IMR-90 (cell line): ENCODE measurements around the gene RNF130. TPM values are rescaled to one million over a fixed set of nuclear protein-coding genes. Genes with fewer than 3 reads are reported as not detected.

Source experiments
- ATAC-seq: fragments of 200-7000 bp; cut with Tn5 transposase; 2 replicates; pipeline ENCODE4 v1.9.1; 2020; ENCODE audit warnings: low read depth, mild to moderate bottlenecking, moderate library complexity
- BruUV-seq: library from RNA; stranded (reverse); fragments of 400-500 nt; replicated peaks from 2 replicates; lab custom pipeline; 2021; lab: Mats Ljungman, UMichigan
- CTCF ChIA-PET: fragments of 300-600 bp; formaldehyde crosslinking; extraction: SDS; loops from one replicate; lab custom pipeline; 2021; ENCODE audit warnings: antibody characterized with exemption; lab: Yijun Ruan, JAX
- POLR2A ChIA-PET: fragments of 300-600 bp; sonication (Branson Sonifier 250); formaldehyde crosslinking; loops from one replicate; lab custom pipeline; 2022; ENCODE audit warnings: antibody characterized with exemption; ENCODE audit not compliant: unreplicated experiment; lab: Charles Lee
- DNase-seq: peaks from one replicate; pipeline ENCODE4 v3.0.0; 2013
- H2AFZ ChIP-seq: replicated peaks from 2 replicates; pipeline ENCODE3; 2013; ENCODE audit warnings: low read length, mild to moderate bottlenecking; ENCODE audit not compliant: poor library complexity
- H2AK5ac ChIP-seq: 2 replicates; pipeline ENCODE4 v1.6.1; 2013; ENCODE audit warnings: low read depth, low read length, inconsistent platforms
- H2AK9ac ChIP-seq: replicated peaks from 2 replicates; pipeline ENCODE3; 2013; ENCODE audit warnings: mild to moderate bottlenecking, low read depth, low read length, moderate library complexity; ENCODE audit not compliant: poor library complexity
- H2BK120ac ChIP-seq: 2 replicates; pipeline ENCODE4 v1.6.1; 2013; ENCODE audit warnings: low read depth, low read length, inconsistent platforms
- H2BK15ac ChIP-seq: 3 replicates; pipeline ENCODE4 v1.6.1; 2013; ENCODE audit warnings: low read depth, low read length, inconsistent platforms
- H2BK20ac ChIP-seq: 2 replicates; pipeline ENCODE4 v1.6.1; 2013; ENCODE audit warnings: low read depth, mild to moderate bottlenecking, inconsistent platforms, low read length, moderate library complexity
- H2BK5ac ChIP-seq: 2 replicates; pipeline ENCODE4 v1.6.1; 2013; ENCODE audit warnings: mild to moderate bottlenecking, low read depth, low read length, inconsistent platforms; ENCODE audit not compliant: poor library complexity, severe bottlenecking
- H3K14ac ChIP-seq: replicated peaks from 2 replicates; pipeline ENCODE4 v1.6.1; 2013; ENCODE audit warnings: low read depth, low read length, inconsistent platforms
- H3K18ac ChIP-seq: 2 replicates; pipeline ENCODE4 v1.6.1; 2013; ENCODE audit warnings: low read depth, low read length, control low read depth
- H3K23ac ChIP-seq: 2 replicates; pipeline ENCODE4 v1.6.1; 2013; ENCODE audit warnings: low read depth, low read length, inconsistent platforms
- H3K27ac ChIP-seq: 2 replicates; pipeline ENCODE4 v1.5.1; 2013; ENCODE audit warnings: mild to moderate bottlenecking, control low read depth, low read length; ENCODE audit not compliant: insufficient read depth
- H3K27me3 ChIP-seq: 2 replicates; pipeline ENCODE4 v1.6.1; 2013; ENCODE audit warnings: low read length; ENCODE audit not compliant: control insufficient read depth, insufficient read depth
- H3K36me3 ChIP-seq: 2 replicates; pipeline ENCODE4 v1.6.1; 2013; ENCODE audit warnings: low read length, mixed read lengths; ENCODE audit not compliant: control insufficient read depth, insufficient read depth
- H3K4ac ChIP-seq: 2 replicates; pipeline ENCODE4 v1.6.1; 2013; ENCODE audit warnings: low read depth, low read length, inconsistent platforms
- H3K4me1 ChIP-seq: 2 replicates; pipeline ENCODE4 v1.6.1; 2013; ENCODE audit warnings: low read length, mixed read lengths; ENCODE audit not compliant: control insufficient read depth, insufficient read depth
- H3K4me2 ChIP-seq: 2 replicates; pipeline ENCODE4 v1.6.1; 2013; ENCODE audit warnings: low read depth, mild to moderate bottlenecking, control low read depth, low read length, moderate library complexity
- H3K4me3 ChIP-seq: 2 replicates; pipeline ENCODE4 v1.5.1; 2013; ENCODE audit warnings: low read depth, mild to moderate bottlenecking, control low read depth, low read length, moderate library complexity; ENCODE audit not compliant: insufficient read depth
- H3K56ac ChIP-seq: 2 replicates; pipeline ENCODE4 v1.6.1; 2013; ENCODE audit warnings: low read length, inconsistent platforms; ENCODE audit not compliant: insufficient read depth; ENCODE audit errors: extremely low read depth
- H3K79me1 ChIP-seq, 2 experiments: 2 replicates each; pipeline ENCODE4 v1.6.1; 2013; ENCODE audit warnings: low read length in 2 of 2, inconsistent platforms in 1 of 2, low read depth in 1 of 2
- H3K9ac ChIP-seq: 2 replicates; pipeline ENCODE4 v1.6.1; 2013; ENCODE audit warnings: low read depth, low read length, control low read depth
- H3K9me1 ChIP-seq: 2 replicates; pipeline ENCODE4 v1.6.1; 2013; ENCODE audit warnings: low read length, inconsistent platforms; ENCODE audit not compliant: insufficient read depth
- H3K9me3 ChIP-seq: 2 replicates; pipeline ENCODE4 v1.6.1; 2013; ENCODE audit warnings: low read length; ENCODE audit not compliant: control insufficient read depth, insufficient read depth
- H4K20me1 ChIP-seq: 2 replicates; pipeline ENCODE4 v1.6.1; 2013; ENCODE audit warnings: low read length, inconsistent platforms; ENCODE audit not compliant: insufficient read depth
- H4K5ac ChIP-seq: 2 replicates; pipeline ENCODE4 v1.6.1; 2013; ENCODE audit warnings: mild to moderate bottlenecking, low read depth, low read length, control low read depth
- H4K8ac ChIP-seq, 2 experiments: 2 replicates each; pipeline ENCODE4 v1.6.1; 2013; ENCODE audit warnings: low read depth in 2 of 2, low read length in 2 of 2, control low read depth in 1 of 2, inconsistent platforms in 1 of 2
- H4K91ac ChIP-seq: 2 replicates; pipeline ENCODE4 v1.6.1; 2013; ENCODE audit warnings: low read depth, low read length, inconsistent platforms; ENCODE audit not compliant: insufficient read depth
- BHLHE40 ChIP-seq: fragments of 150-350 bp; IDR thresholded peaks from 2 replicates; pipeline ENCODE4 v1.6.1; 2016; ENCODE audit warnings: mild to moderate bottlenecking, low read depth, low read length
- CEBPB ChIP-seq: IDR thresholded peaks from 2 replicates; pipeline ENCODE4 v1.6.1; 2012; ENCODE audit warnings: low read depth, low read length, improper control_type of control experiment
- CHD1 ChIP-seq: IDR thresholded peaks from 2 replicates; pipeline ENCODE4 v1.6.1; 2012; ENCODE audit warnings: low read depth, low read length, improper control_type of control experiment
- FOS ChIP-seq: fragments of 150-350 bp; IDR thresholded peaks from 2 replicates; pipeline ENCODE4 v1.6.1; 2016; ENCODE audit warnings: low read depth, low read length
- MAFK ChIP-seq: IDR thresholded peaks from 2 replicates; pipeline ENCODE4 v1.6.1; 2012; ENCODE audit warnings: low read depth, low read length, improper control_type of control experiment
- MAZ ChIP-seq: IDR thresholded peaks from 2 replicates; pipeline ENCODE4 v1.6.1; 2012; ENCODE audit warnings: low read depth, mild to moderate bottlenecking, low read length, improper control_type of control experiment, moderate library complexity, borderline replicate concordance
- MXI1 ChIP-seq: IDR thresholded peaks from 2 replicates; pipeline ENCODE4 v1.6.1; 2012; ENCODE audit warnings: low read depth, mild to moderate bottlenecking, low read length, moderate library complexity, borderline replicate concordance
- NFE2L2 ChIP-seq: fragments of 150-350 bp; IDR thresholded peaks from 2 replicates; pipeline ENCODE4 v1.6.1; 2016; ENCODE audit warnings: low read depth, mild to moderate bottlenecking, low read length
- POLR2A ChIP-seq: IDR thresholded peaks from 2 replicates; pipeline ENCODE4 v1.6.1; 2012; ENCODE audit warnings: mild to moderate bottlenecking, low read depth, low read length
- RAD21 ChIP-seq: IDR thresholded peaks from 2 replicates; pipeline ENCODE4 v1.6.1; 2012; ENCODE audit warnings: low read length, improper control_type of control experiment
- RCOR1 ChIP-seq: IDR thresholded peaks from 2 replicates; pipeline ENCODE4 v1.6.1; 2012; ENCODE audit warnings: mild to moderate bottlenecking, low read length, improper control_type of control experiment; ENCODE audit not compliant: insufficient replicate concordance
- RFX5 ChIP-seq: IDR thresholded peaks from 2 replicates; pipeline ENCODE4 v1.8.0; 2012; ENCODE audit warnings: low read depth, mild to moderate bottlenecking, low read length, moderate library complexity
- SMC3 ChIP-seq: fragments of 150-350 bp; IDR thresholded peaks from 2 replicates; pipeline ENCODE4 v1.6.1; 2016; ENCODE audit warnings: low read depth, mild to moderate bottlenecking, antibody characterized with exemption, low read length, moderate library complexity
- WGBS, 2 experiments: methylation state at CpG; one replicate each; pipeline versions ENCODE4 v1.1.5 to v1.1.7; 2013; ENCODE audit warnings: missing lambda C conversion rate in 2 of 2; ENCODE audit not compliant: insufficient read length in 1 of 2; ENCODE audit errors: extremely low coverage in 2 of 2; 5-methylcytosine and 5-hydroxymethylcytosine counted together
- dilution Hi-C: fragments of 300-500 bp; cut with HindIII; formaldehyde crosslinking; loops from one replicate; pipeline ENCODE4 v1.14.3; 2018; ENCODE audit warnings: low sequenced_read_pairs; ENCODE audit not compliant: unreplicated experiment
- in situ Hi-C: fragments of 300-500 bp; cut with MboI; formaldehyde crosslinking; loops from 3 replicates; pipeline ENCODE4 v1.14.3; 2019; ENCODE audit warnings: low sequenced_read_pairs, inconsistent platforms, mixed read lengths
- intact Hi-C: fragments of 100-400 bp; cut with micrococcal nuclease; formaldehyde crosslinking; loops from 2 replicates; pipeline ENCODE4 v1.10.0; 2022
- polyA plus RNA-seq, 3 experiments: library from polyadenylated mRNA; depleted of rRNA; stranded (reverse); fragments of >200 nt; gene quantifications; 2 replicates each; pipeline ENCODE4 v1.2.3, GENCODE V29; 2012; ENCODE audit warnings: low replicate concordance in 1 of 3
- total RNA-seq: library from RNA; depleted of rRNA; stranded (reverse); fragments of >200 nt; gene quantifications from 2 replicates; pipeline ENCODE4 v1.2.3, GENCODE V29; 2012
- TF ChIP-seq, protein P1 (sequence below): fragments of 150-350 bp; IDR thresholded peaks from 2 replicates; pipeline ENCODE4 v1.6.1; 2017; ENCODE audit warnings: mild to moderate bottlenecking, antibody characterized with exemption, low read length, low read depth
- TF ChIP-seq, protein P2 (sequence below): conservative IDR thresholded peaks from 2 replicates; pipeline ENCODE4 v1.5.1; 2012; ENCODE audit warnings: mild to moderate bottlenecking, low read depth, low read length, improper control_type of control experiment
- TF ChIP-seq, protein P3 (sequence below): fragments of 150-350 bp; IDR thresholded peaks from 2 replicates; pipeline ENCODE4 v1.6.1; 2016; ENCODE audit warnings: low read depth, mild to moderate bottlenecking, low read length, moderate library complexity, borderline replicate concordance

RNF130 gene
- total and polyA plus RNA-seq, 2 of the 4 experiments (the other 2 are of a cell fraction), result 12.9 to 21.7 TPM

DNA sequence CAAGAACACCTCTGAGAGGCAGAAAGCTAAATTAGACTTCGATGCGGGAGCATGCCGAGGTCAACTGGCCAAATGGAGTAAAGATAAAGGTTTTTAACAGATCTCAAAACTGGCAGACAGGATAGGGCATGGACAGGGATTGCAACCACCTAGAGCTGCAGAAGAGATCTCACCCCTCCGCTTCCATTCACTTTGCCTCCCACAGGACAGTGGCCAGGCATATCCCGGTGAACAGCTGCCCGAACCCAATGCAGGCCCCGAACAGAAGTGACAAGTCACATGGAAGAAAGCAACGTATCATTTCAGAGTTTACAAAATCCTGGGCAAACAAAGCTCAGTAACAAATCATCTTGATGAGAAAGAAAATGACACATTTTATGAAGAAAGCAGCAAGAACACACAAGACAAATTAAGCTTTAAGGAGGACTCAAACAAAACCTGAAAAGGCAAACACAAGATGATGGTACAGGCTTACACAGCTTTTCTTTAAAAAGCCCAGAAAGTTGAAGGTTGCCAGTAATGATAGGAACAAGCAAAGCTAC, 18.4 kb downstream of the RNF130 start:
- H3K23ac ChIP-seq, result no peak overlapping the region
- H3K9me3 ChIP-seq, result no peaks in the 10 kb centered on the region
- H4K20me1 ChIP-seq, result peaks cover 6% of the 10 kb centered on the region; the same call in 1 of the 2 replicates
- no peaks in the 10 kb centered on the region for H3K9me1 ChIP-seq
- in situ Hi-C loops, result no loop called here
- no peak overlapping the region for H3K4me3 ChIP-seq
- DNase-seq (no peak), ATAC-seq (no peak)
- POLR2A ChIA-PET, result no interaction called here
- no peak overlapping the region for H3K56ac ChIP-seq
- no peak overlapping the region for H2BK15ac ChIP-seq
- H4K91ac ChIP-seq, result no peak overlapping the region
- WGBS, 2 experiments, result no CpG with 5 or more reads among the region's 8 CpGs
- H2BK120ac ChIP-seq, result no peak overlapping the region
- no peak overlapping the region for H3K9ac ChIP-seq
- H3K36me3 ChIP-seq, result no peaks in the 10 kb centered on the region
- H2AK5ac ChIP-seq, result no peak overlapping the region
- no peak overlapping the region for H4K5ac ChIP-seq
- CTCF ChIA-PET, result no interaction called here
- H3K4me1 ChIP-seq, result peaks cover 2% of the 10 kb centered on the region
- no peak overlapping the region for H3K4me2 ChIP-seq
- H3K79me1 ChIP-seq, result peaks cover 21 to 39% of the 10 kb centered on the region in 2 experiments
- intact Hi-C loops, result no loop called here
- H2AFZ ChIP-seq, result no peak overlapping the region
- no peak overlapping the region for H4K8ac ChIP-seq
- H3K27me3 ChIP-seq, result no peaks in the 10 kb centered on the region
- H3K27ac ChIP-seq, result no peak overlapping the region
- dilution Hi-C loops, result no loop called here
- no peak overlapping the region for H2BK20ac ChIP-seq
- BruUV-seq, result no TSS peak
- TF ChIP-seq POLR2A (no peak), BHLHE40 (no peak), RFX5 (no peak), MXI1 (no peak), FOS (no peak), SMC3 (no peak), MAFK (no peak), RAD21 (no peak), MAZ (no peak), RCOR1 (no peak), CEBPB (no peak), NFE2L2 (no peak), CHD1 (no peak)
- TF ChIP-seq, protein P1, sequence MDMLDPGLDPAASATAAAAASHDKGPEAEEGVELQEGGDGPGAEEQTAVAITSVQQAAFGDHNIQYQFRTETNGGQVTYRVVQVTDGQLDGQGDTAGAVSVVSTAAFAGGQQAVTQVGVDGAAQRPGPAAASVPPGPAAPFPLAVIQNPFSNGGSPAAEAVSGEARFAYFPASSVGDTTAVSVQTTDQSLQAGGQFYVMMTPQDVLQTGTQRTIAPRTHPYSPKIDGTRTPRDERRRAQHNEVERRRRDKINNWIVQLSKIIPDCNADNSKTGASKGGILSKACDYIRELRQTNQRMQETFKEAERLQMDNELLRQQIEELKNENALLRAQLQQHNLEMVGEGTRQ, result no peak
- TF ChIP-seq, protein P2, sequence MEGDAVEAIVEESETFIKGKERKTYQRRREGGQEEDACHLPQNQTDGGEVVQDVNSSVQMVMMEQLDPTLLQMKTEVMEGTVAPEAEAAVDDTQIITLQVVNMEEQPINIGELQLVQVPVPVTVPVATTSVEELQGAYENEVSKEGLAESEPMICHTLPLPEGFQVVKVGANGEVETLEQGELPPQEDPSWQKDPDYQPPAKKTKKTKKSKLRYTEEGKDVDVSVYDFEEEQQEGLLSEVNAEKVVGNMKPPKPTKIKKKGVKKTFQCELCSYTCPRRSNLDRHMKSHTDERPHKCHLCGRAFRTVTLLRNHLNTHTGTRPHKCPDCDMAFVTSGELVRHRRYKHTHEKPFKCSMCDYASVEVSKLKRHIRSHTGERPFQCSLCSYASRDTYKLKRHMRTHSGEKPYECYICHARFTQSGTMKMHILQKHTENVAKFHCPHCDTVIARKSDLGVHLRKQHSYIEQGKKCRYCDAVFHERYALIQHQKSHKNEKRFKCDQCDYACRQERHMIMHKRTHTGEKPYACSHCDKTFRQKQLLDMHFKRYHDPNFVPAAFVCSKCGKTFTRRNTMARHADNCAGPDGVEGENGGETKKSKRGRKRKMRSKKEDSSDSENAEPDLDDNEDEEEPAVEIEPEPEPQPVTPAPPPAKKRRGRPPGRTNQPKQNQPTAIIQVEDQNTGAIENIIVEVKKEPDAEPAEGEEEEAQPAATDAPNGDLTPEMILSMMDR, result no peak
- TF ChIP-seq, protein P3, sequence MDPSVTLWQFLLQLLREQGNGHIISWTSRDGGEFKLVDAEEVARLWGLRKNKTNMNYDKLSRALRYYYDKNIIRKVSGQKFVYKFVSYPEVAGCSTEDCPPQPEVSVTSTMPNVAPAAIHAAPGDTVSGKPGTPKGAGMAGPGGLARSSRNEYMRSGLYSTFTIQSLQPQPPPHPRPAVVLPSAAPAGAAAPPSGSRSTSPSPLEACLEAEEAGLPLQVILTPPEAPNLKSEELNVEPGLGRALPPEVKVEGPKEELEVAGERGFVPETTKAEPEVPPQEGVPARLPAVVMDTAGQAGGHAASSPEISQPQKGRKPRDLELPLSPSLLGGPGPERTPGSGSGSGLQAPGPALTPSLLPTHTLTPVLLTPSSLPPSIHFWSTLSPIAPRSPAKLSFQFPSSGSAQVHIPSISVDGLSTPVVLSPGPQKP, result no peak
- no peak overlapping the region for H3K4ac ChIP-seq
- H3K18ac ChIP-seq, result no peak overlapping the region
- no peak overlapping the region for H2BK5ac ChIP-seq
- H3K14ac ChIP-seq, result no peak overlapping the region
- H2AK9ac ChIP-seq, result no peak overlapping the region
